WTC11 (cell line): ENCODE results near the gene B9D2. TPM values are rescaled to one million over a fixed set of nuclear protein-coding genes. Genes with fewer than 3 reads are reported as not detected.

Experiments used
- ATAC-seq: fragments of 200-7000 bp; cut with Tn5 transposase; 2 replicates; pipeline ENCODE4 v1.10.0; 2021; ENCODE audit warnings: mild to moderate bottlenecking, moderate library complexity
- CTCF ChIA-PET: fragments of 300-600 bp; sonication (Branson Sonifier 250); formaldehyde crosslinking; loops from one replicate; lab custom pipeline; 2021; ENCODE audit warnings: antibody characterized with exemption; lab: Charles Lee
- POLR2A ChIA-PET: fragments of 350-600 bp; sonication (Branson Sonifier 250); formaldehyde crosslinking; loops from one replicate; lab custom pipeline; 2021; ENCODE audit warnings: antibody characterized with exemption; lab: Charles Lee
- DNase-seq: peaks from one replicate; pipeline ENCODE4 v3.0.0; 2021; ENCODE audit warnings: low spot score
- H3K27ac Mint-ChIP-seq: 2 replicates; pipeline ENCODE4 v1.8.0; 2021; ENCODE audit warnings: mixed read lengths
- H3K27me3 Mint-ChIP-seq: 2 replicates; pipeline ENCODE4 v1.8.0; 2021; ENCODE audit warnings: low read depth, mild to moderate bottlenecking, moderate library complexity, mixed read lengths
- H3K36me3 Mint-ChIP-seq: 2 replicates; pipeline ENCODE4 v1.8.0; 2021; ENCODE audit warnings: mixed read lengths
- H3K4me1 Mint-ChIP-seq: 2 replicates; pipeline ENCODE4 v1.8.0; 2022; ENCODE audit warnings: mixed read lengths
- H3K4me3 Mint-ChIP-seq: 2 replicates; pipeline ENCODE4 v1.8.0; 2021; ENCODE audit warnings: mild to moderate bottlenecking, moderate library complexity, mixed read lengths
- H3K9me3 Mint-ChIP-seq: 2 replicates; pipeline ENCODE4 v1.8.0; 2021; ENCODE audit warnings: mixed read lengths
- E2F5 ChIP-seq: sonication (generic); formaldehyde crosslinking; IDR thresholded peaks from 2 replicates; pipeline ENCODE4 v1.8.1; 2022; ENCODE audit warnings: mild to moderate bottlenecking, moderate library complexity, missing genetic modification reagents
- HMGXB4 ChIP-seq: sonication (generic); formaldehyde crosslinking; IDR thresholded peaks from 2 replicates; pipeline ENCODE4 v1.8.1; 2023; ENCODE audit warnings: mild to moderate bottlenecking, moderate library complexity, missing genetic modification reagents
- JAZF1 ChIP-seq: fragments of 250-450 bp; sonication (Bioruptor Pico); IDR thresholded peaks from 2 replicates; pipeline ENCODE4 v1.9.0; 2021; ENCODE audit warnings: moderate library complexity, mild to moderate bottlenecking, inconsistent platforms
- JUN ChIP-seq: sonication (generic); formaldehyde crosslinking; IDR thresholded peaks from 2 replicates; pipeline ENCODE4 v1.8.0; 2023; ENCODE audit warnings: mild to moderate bottlenecking, missing genetic modification reagents
- MLX ChIP-seq: sonication (generic); formaldehyde crosslinking; IDR thresholded peaks from 2 replicates; pipeline ENCODE4 v1.8.1; 2023; ENCODE audit warnings: mild to moderate bottlenecking, missing genetic modification reagents, moderate library complexity
- PRRX2 ChIP-seq: fragments of 250-450 bp; sonication (Bioruptor Pico); IDR thresholded peaks from 2 replicates; pipeline ENCODE4 v1.8.0; 2021; ENCODE audit warnings: mild to moderate bottlenecking
- TEAD1 ChIP-seq: sonication (generic); formaldehyde crosslinking; IDR thresholded peaks from 2 replicates; pipeline ENCODE4 v1.8.0; 2022; ENCODE audit warnings: mild to moderate bottlenecking, missing genetic modification reagents
- USF2 ChIP-seq: sonication (generic); formaldehyde crosslinking; IDR thresholded peaks from 2 replicates; pipeline ENCODE4 v1.8.1; 2023; ENCODE audit warnings: mild to moderate bottlenecking, missing genetic modification reagents, moderate library complexity
- ZNF138 ChIP-seq: sonication (generic); formaldehyde crosslinking; conservative IDR thresholded peaks from 2 replicates; pipeline ENCODE4 v1.8.1; 2022; ENCODE audit warnings: mild to moderate bottlenecking, moderate library complexity, missing genetic modification reagents
- ZNF219 ChIP-seq: sonication (generic); formaldehyde crosslinking; IDR thresholded peaks from 2 replicates; pipeline ENCODE4 v1.8.0; 2023; ENCODE audit warnings: missing genetic modification reagents, mild to moderate bottlenecking, borderline replicate concordance
- ZNF263 ChIP-seq: sonication (generic); formaldehyde crosslinking; IDR thresholded peaks from 2 replicates; pipeline ENCODE4 v1.8.1; 2022; ENCODE audit warnings: low read depth, mild to moderate bottlenecking, moderate library complexity, missing genetic modification reagents
- ZNF671 ChIP-seq: fragments of 250-450 bp; sonication (Bioruptor Pico); IDR thresholded peaks from 2 replicates; pipeline ENCODE4 v1.8.0; 2021; ENCODE audit warnings: mild to moderate bottlenecking
- total RNA-seq: library from RNA; stranded (reverse); gene quantifications from 3 replicates; pipeline ENCODE4 v1.2.3, GENCODE V29; 2021
- TF ChIP-seq, protein P1 (sequence below): sonication (generic); formaldehyde crosslinking; IDR thresholded peaks from 2 replicates; pipeline ENCODE4 v1.8.0; 2023; ENCODE audit warnings: missing genetic modification reagents, mild to moderate bottlenecking, borderline replicate concordance
- TF ChIP-seq, protein P2 (sequence below): sonication (generic); formaldehyde crosslinking; IDR thresholded peaks from 2 replicates; pipeline ENCODE4 v1.8.0; 2023; ENCODE audit warnings: missing genetic modification reagents

B9D2 gene
- total RNA-seq, 1 experiment from 2014 or later = 4.7 TPM

GRCh38 chr19:41316306-41316920 lies 47.5 kb downstream of the B9D2 start:
- CTCF ChIA-PET = interaction anchor here (0.6 kb wide), 1 partner anchor 37 kb away, joined by 3 read pairs; no protein-coding TSS in a partner anchor
- no peak for ATAC-seq

GRCh38 chr19:41311613-41312012 lies 52.3 kb downstream of the B9D2 start:
- DNase-seq = no peak
- TF ChIP-seq ZNF263 (CRISPR knock-in tag) (no peak), MLX (CRISPR knock-in tag) (no peak), ZNF219 (CRISPR knock-in tag) (no peak)
- TF ChIP-seq, all 79 proteins: peak for 0
- ChIA-PET CTCF (interaction anchor here (1.1 kb wide), 2 partner anchors 10 to 259 kb away, joined by 3 to 4 read pairs; no protein-coding TSS in a partner anchor), POLR2A (no interaction called here)
- peaks cover 27% of the 10 kb centered on the region for H3K36me3 Mint-ChIP-seq
- ATAC-seq = no peak
- H3K27ac Mint-ChIP-seq = no peak overlapping the region
- peaks cover 21% of the 10 kb centered on the region for H3K4me1 Mint-ChIP-seq
- H3K4me3 Mint-ChIP-seq = peak overlapping the region; percentile 96
- no peaks in the 10 kb centered on the region for H3K27me3 Mint-ChIP-seq
- H3K9me3 Mint-ChIP-seq = no peaks in the 10 kb centered on the region

More at GRCh38 chr19:41316306-41316920, 47.5 kb downstream of the B9D2 start:
- Mint-ChIP-seq H3K27ac (no peak overlapping the region), H3K9me3 (peaks cover 5% of the 10 kb centered on the region), H3K4me1 (peaks cover 12% of the 10 kb centered on the region), H3K27me3 (no peaks in the 10 kb centered on the region), H3K36me3 (peaks cover 42% of the 10 kb centered on the region), H3K4me3 (no peak overlapping the region)
- no peak for DNase-seq
- no peak for TF ChIP-seq E2F5 (CRISPR knock-in tag)
- POLR2A ChIA-PET = no interaction called here

DNA sequence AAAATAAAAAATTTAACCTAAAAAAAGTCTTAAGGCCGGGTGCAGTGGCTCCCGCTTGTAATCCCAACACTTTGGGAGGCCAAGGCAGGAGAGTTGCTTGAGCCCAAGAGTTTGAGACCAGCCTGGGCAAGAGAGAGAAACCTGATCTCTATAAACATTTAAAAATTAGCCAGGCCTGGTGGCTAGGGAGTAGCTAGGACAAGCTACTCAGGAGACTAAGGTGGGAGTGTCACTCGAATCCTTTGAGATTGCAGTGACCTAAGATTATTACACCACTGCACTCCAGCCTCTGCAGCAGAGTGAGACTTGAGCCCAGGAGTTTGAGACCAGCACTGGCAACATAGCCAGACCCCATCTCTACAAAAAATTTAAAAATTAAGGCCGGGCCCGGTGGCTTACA lies 52.9 kb downstream of the B9D2 start:
- no peak overlapping the region for H3K27ac Mint-ChIP-seq
- peaks cover 21% of the 10 kb centered on the region for H3K4me1 Mint-ChIP-seq
- no peak for ATAC-seq
- peak overlapping the region; percentile 96 for H3K4me3 Mint-ChIP-seq
- H3K36me3 Mint-ChIP-seq = peaks cover 25% of the 10 kb centered on the region
- TF ChIP-seq HMGXB4 (CRISPR knock-in tag) (no peak), TEAD1 (no peak), ZNF138 (CRISPR knock-in tag) (no peak), PRRX2 (CRISPR knock-in tag) (no peak), JAZF1 (CRISPR knock-in tag) (no peak), USF2 (CRISPR knock-in tag) (no peak), JUN (CRISPR knock-in tag) (no peak), ZNF671 (CRISPR knock-in tag) (no peak)
- TF ChIP-seq, protein P1, sequence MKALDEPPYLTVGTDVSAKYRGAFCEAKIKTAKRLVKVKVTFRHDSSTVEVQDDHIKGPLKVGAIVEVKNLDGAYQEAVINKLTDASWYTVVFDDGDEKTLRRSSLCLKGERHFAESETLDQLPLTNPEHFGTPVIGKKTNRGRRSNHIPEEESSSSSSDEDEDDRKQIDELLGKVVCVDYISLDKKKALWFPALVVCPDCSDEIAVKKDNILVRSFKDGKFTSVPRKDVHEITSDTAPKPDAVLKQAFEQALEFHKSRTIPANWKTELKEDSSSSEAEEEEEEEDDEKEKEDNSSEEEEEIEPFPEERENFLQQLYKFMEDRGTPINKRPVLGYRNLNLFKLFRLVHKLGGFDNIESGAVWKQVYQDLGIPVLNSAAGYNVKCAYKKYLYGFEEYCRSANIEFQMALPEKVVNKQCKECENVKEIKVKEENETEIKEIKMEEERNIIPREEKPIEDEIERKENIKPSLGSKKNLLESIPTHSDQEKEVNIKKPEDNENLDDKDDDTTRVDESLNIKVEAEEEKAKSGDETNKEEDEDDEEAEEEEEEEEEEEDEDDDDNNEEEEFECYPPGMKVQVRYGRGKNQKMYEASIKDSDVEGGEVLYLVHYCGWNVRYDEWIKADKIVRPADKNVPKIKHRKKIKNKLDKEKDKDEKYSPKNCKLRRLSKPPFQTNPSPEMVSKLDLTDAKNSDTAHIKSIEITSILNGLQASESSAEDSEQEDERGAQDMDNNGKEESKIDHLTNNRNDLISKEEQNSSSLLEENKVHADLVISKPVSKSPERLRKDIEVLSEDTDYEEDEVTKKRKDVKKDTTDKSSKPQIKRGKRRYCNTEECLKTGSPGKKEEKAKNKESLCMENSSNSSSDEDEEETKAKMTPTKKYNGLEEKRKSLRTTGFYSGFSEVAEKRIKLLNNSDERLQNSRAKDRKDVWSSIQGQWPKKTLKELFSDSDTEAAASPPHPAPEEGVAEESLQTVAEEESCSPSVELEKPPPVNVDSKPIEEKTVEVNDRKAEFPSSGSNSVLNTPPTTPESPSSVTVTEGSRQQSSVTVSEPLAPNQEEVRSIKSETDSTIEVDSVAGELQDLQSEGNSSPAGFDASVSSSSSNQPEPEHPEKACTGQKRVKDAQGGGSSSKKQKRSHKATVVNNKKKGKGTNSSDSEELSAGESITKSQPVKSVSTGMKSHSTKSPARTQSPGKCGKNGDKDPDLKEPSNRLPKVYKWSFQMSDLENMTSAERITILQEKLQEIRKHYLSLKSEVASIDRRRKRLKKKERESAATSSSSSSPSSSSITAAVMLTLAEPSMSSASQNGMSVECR (CRISPR knock-in tag) = no peak
- TF ChIP-seq, protein P2, sequence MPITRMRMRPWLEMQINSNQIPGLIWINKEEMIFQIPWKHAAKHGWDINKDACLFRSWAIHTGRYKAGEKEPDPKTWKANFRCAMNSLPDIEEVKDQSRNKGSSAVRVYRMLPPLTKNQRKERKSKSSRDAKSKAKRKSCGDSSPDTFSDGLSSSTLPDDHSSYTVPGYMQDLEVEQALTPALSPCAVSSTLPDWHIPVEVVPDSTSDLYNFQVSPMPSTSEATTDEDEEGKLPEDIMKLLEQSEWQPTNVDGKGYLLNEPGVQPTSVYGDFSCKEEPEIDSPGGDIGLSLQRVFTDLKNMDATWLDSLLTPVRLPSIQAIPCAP = no peak
- POLR2A ChIA-PET = interaction anchor here (0.9 to 1.2 kb wide), 2 partner anchors 52 to 128 kb away, joined by 3 to 5 read pairs; partner anchors contain the start of genes B9D2 and DMAC2
- DNase-seq = no peak
- no peaks in the 10 kb centered on the region for H3K9me3 Mint-ChIP-seq
- H3K27me3 Mint-ChIP-seq = no peaks in the 10 kb centered on the region
- CTCF ChIA-PET = interaction anchor here (1.1 to 1.2 kb wide), 4 partner anchors 11 to 259 kb away, joined by 3 to 8 read pairs (median 6); partner anchors contain the start of gene TGFB1
